Right lobe of liver (tissue), 6 donors: ENCODE measurements around the gene MARK4. TPM values are rescaled to one million over a fixed set of nuclear protein-coding genes. Genes with fewer than 3 reads are reported as not detected.

Source experiments
- ATAC-seq, 4 donors: fragments of 200-7000 bp; cut with Tn5 transposase; one replicate each; pipeline ENCODE4 v1.9.1; 2020; ENCODE audit warnings: mild to moderate bottlenecking in 4 of 4, moderate library complexity in 4 of 4
- DNase-seq, 3 donors: peaks; one replicate each; pipeline ENCODE4 v3.0.0-alpha.2; 2020
- H3K27ac ChIP-seq, 3 donors: fragments of 200-600 bp; one replicate each; pipeline ENCODE4 v1.8.0; 2022
- H3K27me3 ChIP-seq, 2 donors: fragments of 200-600 bp; one replicate each; pipeline ENCODE4 v1.8.0; 2022
- H3K36me3 ChIP-seq, 4 donors: fragments of 200-600 bp; sonication (generic) in 1 of 4; one replicate each; pipeline versions ENCODE4 v1.5.1 to v1.8.0; 2017 to 2022; ENCODE audit warnings: control low read depth in 1 of 4
- H3K4me1 ChIP-seq, 4 donors: fragments of 200-600 bp; sonication (generic) in 1 of 4; one replicate each; pipeline versions ENCODE4 v1.5.1 to v1.8.0; 2017 to 2022; ENCODE audit warnings: control low read depth in 1 of 4
- H3K4me3 ChIP-seq, 3 donors: fragments of 200-600 bp; one replicate each; pipeline ENCODE4 v1.8.0; 2022
- H3K9me3 ChIP-seq, 4 donors: fragments of 200-600 bp; sonication (generic) in 1 of 4; one replicate each; pipeline versions ENCODE4 v1.5.1 to v1.8.0; 2017 to 2022; ENCODE audit warnings: control low read depth in 1 of 4
- POLR2A ChIP-seq: fragments of 450-650 bp; IDR thresholded peaks from one replicate; pipeline ENCODE4 v1.6.1; 2017; ENCODE audit warnings: antibody characterized with exemption, mild to moderate bottlenecking
- WGBS: methylation state at CpG from one replicate; pipeline ENCODE4 v1.1.6; 2018; ENCODE audit warnings: low coverage, low lambda C conversion rate; ENCODE audit not compliant: insufficient coverage; ENCODE audit errors: missing lambda C conversion rate; 5-methylcytosine and 5-hydroxymethylcytosine counted together
- intact Hi-C, 2 donors: fragments of 100-400 bp; cut with DNase I; formaldehyde crosslinking; loops; one replicate each; pipeline versions ENCODE4 v1.11.2 to v1.14.1; 2022
- total RNA-seq, 6 experiments: library from RNA; depleted of rRNA in 2 of 6; stranded (reverse); fragments of >200 nt in 2 of 6; fragmentation: NEBNext Ultra II Directional in 3 of 6; extraction: Animal tissue kit (Norgen Biotek cat#: 25700) in 3 of 6; gene quantifications; one replicate each; pipeline versions ENCODE4 v1.1.0 to v1.2.4, GENCODE V29; 2016 to 2023
- TF ChIP-seq, protein P1 (sequence below), 4 donors: fragments of 200-600 bp in 3 of 4; fragments of 450-650 bp in 1 of 4; IDR thresholded peaks; one replicate each; pipeline versions ENCODE4 v1.5.1 to v1.8.0; 2016 to 2022; ENCODE audit warnings: antibody characterized with exemption in 4 of 4, mild to moderate bottlenecking in 2 of 4
- donor health status: DM: no; HTN: yes; CAD: no.
- donor health status: DM: no; HTN: no; CAD: no.
- donor health status: DM: no; HTN: no; CAD: no.
- donor health status: DM: no; HTN: yes; CAD: no.
- donor health status: DM: no; HTN: yes; CAD: no.

The MARK4 gene
- total RNA-seq, 6 experiments from 2014 or later = 14.2 to 23.5 (median 17.5) TPM

DNA sequence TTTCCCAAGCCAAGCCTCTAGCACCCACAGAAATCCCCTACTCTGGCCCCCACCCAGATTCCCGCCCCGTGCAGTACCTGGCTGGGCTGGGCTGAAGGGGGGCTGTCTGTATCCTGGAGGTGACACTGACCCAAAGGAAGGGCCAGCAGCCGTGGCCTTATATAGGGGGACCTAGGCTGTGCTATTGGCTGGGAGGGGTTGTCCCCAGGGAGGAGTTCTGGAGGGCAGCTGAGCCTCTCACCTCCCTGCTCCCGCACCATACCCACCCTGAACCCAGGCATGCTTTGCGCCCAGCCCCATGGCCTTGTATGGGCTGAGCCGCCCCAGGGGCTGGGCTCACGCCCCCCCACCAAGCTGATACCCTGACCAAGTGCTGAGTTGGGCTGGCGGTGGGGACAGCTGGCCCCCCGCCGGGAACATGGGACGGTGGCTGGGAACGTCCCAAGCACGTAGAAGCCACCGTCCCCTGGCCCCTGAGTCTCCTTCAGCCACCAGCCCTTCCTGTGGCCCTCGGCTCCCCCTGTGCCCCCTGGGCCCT, 71.7 kb downstream of the MARK4 start, which contains the start of gene CKM:
Gene CKM, minus strand, starts transcription at position 132 of the 538 bp plus-strand sequence. CDS start 3,162 bp downstream, outside the sequence.
- no peak for ATAC-seq
- no peak for DNase-seq

DNA sequence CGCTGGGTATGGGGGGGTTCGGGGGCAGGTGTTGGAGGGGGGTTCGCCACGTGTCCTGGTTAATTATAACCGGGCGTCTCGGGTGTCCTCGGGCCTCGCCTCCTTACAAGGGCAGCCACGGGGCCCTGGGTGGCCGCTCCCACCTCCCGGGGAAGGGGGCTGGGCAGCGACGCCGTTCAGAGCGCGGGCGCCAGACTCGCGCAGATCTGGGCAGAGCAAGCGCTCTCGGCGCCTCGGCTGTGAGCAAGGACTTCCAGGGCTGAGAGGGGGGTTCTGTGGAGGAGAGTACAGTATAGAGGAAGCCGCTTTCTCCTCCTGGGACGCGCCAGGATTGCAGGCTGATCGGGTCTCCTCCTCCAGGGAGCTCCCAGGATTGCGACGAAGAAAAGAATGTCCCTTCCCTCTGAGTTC, 72.6 kb downstream of the MARK4 start:
- no CpG with 5 or more reads among the region's 30 CpGs for WGBS
- H3K27ac ChIP-seq = no peak overlapping the region
- no peaks in the 10 kb centered on the region for H3K9me3 ChIP-seq
- ATAC-seq = no peak
- intact Hi-C loops = no loop called here
- DNase-seq = no peak
- H3K4me1 ChIP-seq = peaks cover 0 to 8% (median 0%) of the 10 kb centered on the region in 4 donors
- H3K27me3 ChIP-seq = no peaks in the 10 kb centered on the region
- H3K4me3 ChIP-seq = no peak overlapping the region
- TF ChIP-seq, protein P1, sequence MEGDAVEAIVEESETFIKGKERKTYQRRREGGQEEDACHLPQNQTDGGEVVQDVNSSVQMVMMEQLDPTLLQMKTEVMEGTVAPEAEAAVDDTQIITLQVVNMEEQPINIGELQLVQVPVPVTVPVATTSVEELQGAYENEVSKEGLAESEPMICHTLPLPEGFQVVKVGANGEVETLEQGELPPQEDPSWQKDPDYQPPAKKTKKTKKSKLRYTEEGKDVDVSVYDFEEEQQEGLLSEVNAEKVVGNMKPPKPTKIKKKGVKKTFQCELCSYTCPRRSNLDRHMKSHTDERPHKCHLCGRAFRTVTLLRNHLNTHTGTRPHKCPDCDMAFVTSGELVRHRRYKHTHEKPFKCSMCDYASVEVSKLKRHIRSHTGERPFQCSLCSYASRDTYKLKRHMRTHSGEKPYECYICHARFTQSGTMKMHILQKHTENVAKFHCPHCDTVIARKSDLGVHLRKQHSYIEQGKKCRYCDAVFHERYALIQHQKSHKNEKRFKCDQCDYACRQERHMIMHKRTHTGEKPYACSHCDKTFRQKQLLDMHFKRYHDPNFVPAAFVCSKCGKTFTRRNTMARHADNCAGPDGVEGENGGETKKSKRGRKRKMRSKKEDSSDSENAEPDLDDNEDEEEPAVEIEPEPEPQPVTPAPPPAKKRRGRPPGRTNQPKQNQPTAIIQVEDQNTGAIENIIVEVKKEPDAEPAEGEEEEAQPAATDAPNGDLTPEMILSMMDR (IDR thresholded peaks at IDR 0.05) = no peak
- TF ChIP-seq POLR2A = no peak
- no peaks in the 10 kb centered on the region for H3K36me3 ChIP-seq

More for the DNA sequence above, 71.7 kb downstream of the MARK4 start, which contains the start of gene CKM:
- H3K27ac ChIP-seq = no peak within 1 kb of the TSS
- no peak for TF ChIP-seq POLR2A
- TF ChIP-seq, protein P1 (IDR thresholded peaks at IDR 0.05) = no peak
- H3K9me3 ChIP-seq = no peaks in the 10 kb centered on the region
- 8% methylated on average over 2 of the region's 15 CpGs for WGBS
- intact Hi-C loops = no loop called here
- peaks cover 0 to 8% (median 0%) of the 10 kb centered on the region in 4 donors for H3K4me1 ChIP-seq
- H3K36me3 ChIP-seq = no peaks in the 10 kb centered on the region
- no peak within 1 kb of the TSS for H3K4me3 ChIP-seq
- H3K27me3 ChIP-seq = no peaks in the 10 kb centered on the region

DNA sequence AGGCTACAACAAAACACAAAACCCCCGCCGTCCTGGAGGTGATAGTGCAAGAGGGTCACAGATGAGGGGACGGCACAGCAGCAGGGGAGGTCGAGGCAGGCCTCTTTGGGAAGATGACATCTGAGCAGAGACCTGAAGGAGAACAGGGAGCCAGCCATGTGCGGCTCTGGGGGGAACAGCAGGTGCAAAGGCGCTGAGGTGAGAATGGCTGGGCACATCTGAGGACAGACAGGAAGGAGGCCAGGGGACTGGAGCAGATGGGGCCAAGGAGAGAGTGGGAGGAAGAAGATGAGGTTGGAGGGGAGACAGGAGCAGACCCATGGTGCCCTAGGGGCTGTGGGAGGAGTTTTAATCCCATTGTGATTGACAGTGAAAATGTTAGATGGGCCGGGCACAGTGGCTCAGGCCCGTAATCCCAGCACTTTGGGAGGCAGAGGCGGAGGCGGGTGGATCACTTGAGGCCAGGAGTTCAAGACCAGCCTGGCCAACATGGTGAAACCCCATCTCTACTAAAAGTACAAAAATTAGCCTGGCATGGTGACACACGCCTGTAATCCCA, 73.4 kb downstream of the MARK4 start:
- Histone ChIP-seq H3K4me3 (no peak overlapping the region), H3K27me3 (no peaks in the 10 kb centered on the region), H3K9me3 (no peaks in the 10 kb centered on the region), H3K36me3 (no peaks in the 10 kb centered on the region), H3K4me1 (peaks cover 0 to 8% (median 0%) of the 10 kb centered on the region in 4 donors), H3K27ac (no peak overlapping the region)
- ATAC-seq (no peak), DNase-seq (no peak)
- intact Hi-C loops = no loop called here
- no peak for TF ChIP-seq POLR2A
- TF ChIP-seq, protein P1 (IDR thresholded peaks at IDR 0.05) = no peak
- 69% methylated on average over 6 of the region's 11 CpGs for WGBS

DNA sequence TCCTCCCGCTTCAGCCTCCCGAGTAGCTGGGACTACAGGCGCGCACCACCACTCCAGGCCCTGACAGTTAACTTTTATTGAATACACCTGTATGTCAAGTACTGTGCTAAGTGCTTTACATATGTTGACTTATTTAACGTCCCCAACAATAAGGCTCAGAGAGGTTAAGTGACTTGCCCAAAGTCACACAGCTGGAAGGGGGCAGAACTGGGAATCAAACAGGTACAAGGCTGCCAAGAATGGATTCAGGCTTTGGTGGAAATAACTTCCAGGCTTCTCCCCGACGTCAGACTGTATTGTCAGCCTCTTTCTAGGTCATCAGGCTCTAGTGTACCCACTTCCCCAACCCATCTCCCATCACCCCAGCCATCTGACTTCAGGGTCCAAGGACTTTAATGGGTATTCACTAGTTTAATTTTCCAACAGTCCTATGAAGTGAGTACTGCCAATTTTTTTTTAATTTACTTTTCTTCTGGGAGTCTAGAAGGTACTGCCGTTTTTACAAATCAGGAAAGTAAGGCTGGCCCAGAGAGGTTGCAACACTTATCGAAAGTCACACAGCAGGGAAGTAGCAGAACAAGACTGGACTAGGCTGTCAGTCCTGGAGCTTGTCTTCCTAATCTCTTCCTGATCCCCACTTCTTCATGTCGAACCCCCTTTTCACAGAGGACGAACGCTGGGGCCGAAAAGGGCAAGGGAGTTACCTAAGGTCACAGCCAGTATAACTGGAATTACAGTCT, 76.5 kb downstream of the MARK4 start:
- Histone ChIP-seq H3K4me1 (peaks cover 0 to 8% (median 0%) of the 10 kb centered on the region in 4 donors), H3K27me3 (no peaks in the 10 kb centered on the region), H3K36me3 (no peaks in the 10 kb centered on the region), H3K27ac (no peak overlapping the region), H3K4me3 (no peak overlapping the region), H3K9me3 (no peaks in the 10 kb centered on the region)
- intact Hi-C loops = no loop called here
- 66% methylated on average over 13 of the region's 13 CpGs for WGBS
- ATAC-seq = no peak
- no peak for DNase-seq
- TF ChIP-seq POLR2A = no peak
- TF ChIP-seq, protein P1 (IDR thresholded peaks at IDR 0.05) = no peak
